Measurements from ENCODE around the gene CENATAC. TPM values are rescaled to one million over a fixed set of nuclear protein-coding genes. Genes with fewer than 3 reads are reported as not detected.
"Not testable (repeated sequence)": the region's sequence is repeated elsewhere in the genome, so short reads cannot be mapped to it uniquely, and the experiment has no call there.

The CENATAC gene
- total and polyA plus RNA-seq, 2 experiments from 2014 or later = 24.5 to 26.2 TPM

- WGBS (ENCODE audit: low lambda C conversion rate, missing lambda C conversion rate) = 88% methylated on average over 14 of the region's 14 CpGs
- TF ChIP-seq EZH2 (IDR thresholded peaks at IDR 0.05; ENCODE audit: borderline replicate concordance) (no peak), EZH2phosphoT487 (IDR thresholded peaks at IDR 0.05; ENCODE audit: low read depth, severe bottlenecking, unreplicated experiment) (no peak), CTCF (IDR thresholded peaks at IDR 0.05; ENCODE audit: poor library complexity) (no peak)
- H3K27ac ChIP-seq = peak overlapping the region; percentile 86
- no peaks in the 10 kb centered on the region for H3K27me3 ChIP-seq
- H3K4me2 ChIP-seq = peak overlapping the region; percentile 87
- H3K9me3 ChIP-seq (ENCODE audit: low read depth) = no peaks in the 10 kb centered on the region
- no peak overlapping the region for H3K4me3 ChIP-seq
- no peaks in the 10 kb centered on the region for H3K9me2 ChIP-seq (replicated peaks; ENCODE audit: insufficient read depth)
- H3K79me2 ChIP-seq = peaks cover 62% of the 10 kb centered on the region
- peaks cover 27% of the 10 kb centered on the region for H3K4me1 ChIP-seq (ENCODE audit: insufficient read depth)
- peaks cover 7% of the 10 kb centered on the region for H4K20me1 ChIP-seq (ENCODE audit: insufficient read depth, poor library complexity, severe bottlenecking)
- H2AFZ ChIP-seq = no peak overlapping the region
- DNase-seq (ENCODE audit: low spot score) = no peak
- H3K36me3 ChIP-seq (replicated peaks; ENCODE audit: insufficient read depth, low read depth) = no peaks in the 10 kb centered on the region
These were observed 18.5 kb downstream of the CENATAC start for GRCh38 chr11:119016216-119017009.

- H3K27me3 ChIP-seq; H3K9me2 ChIP-seq (replicated peaks; ENCODE audit: insufficient read depth); H3K9me3 ChIP-seq (ENCODE audit: low read depth); H4K20me1 ChIP-seq (ENCODE audit: insufficient read depth, poor library complexity, severe bottlenecking); H3K36me3 ChIP-seq (replicated peaks; ENCODE audit: insufficient read depth, low read depth); DNase-seq (ENCODE audit: low spot score); H2AFZ ChIP-seq: not testable (repeated sequence)
- H3K4me3 ChIP-seq = peak overlapping the region; percentile 56
- H3K4me2 ChIP-seq = peak overlapping the region; percentile 87
- peaks cover 34% of the 10 kb centered on the region for H3K4me1 ChIP-seq (ENCODE audit: insufficient read depth)
- H3K79me2 ChIP-seq = peaks cover 62% of the 10 kb centered on the region
- WGBS (ENCODE audit: low lambda C conversion rate, missing lambda C conversion rate) = 7% methylated on average over 10 of the region's 10 CpGs
- H3K27ac ChIP-seq = peak overlapping the region; percentile 86
These were observed 19.4 kb downstream of the CENATAC start for GRCh38 chr11:119017377-119017776.

- Histone ChIP-seq H3K9me3 (ENCODE audit: low read depth) (no peaks in the 10 kb centered on the region), H3K36me3 (replicated peaks; ENCODE audit: insufficient read depth, low read depth) (no peaks in the 10 kb centered on the region), H3K27ac (peak within 1 kb of the TSS; percentile 86), H3K9me2 (replicated peaks; ENCODE audit: insufficient read depth) (no peaks in the 10 kb centered on the region), H3K27me3 (no peaks in the 10 kb centered on the region), H3K4me2 (peak within 1 kb of the TSS; percentile 91), H3K79me2 (peaks cover 64% of the 10 kb centered on the region), H3K4me3 (peak within 1 kb of the TSS; percentile 56), H3K4me1 (ENCODE audit: insufficient read depth) (peaks cover 35% of the 10 kb centered on the region), H2AFZ (peak within 1 kb of the TSS; percentile 58), H4K20me1 (ENCODE audit: insufficient read depth, poor library complexity, severe bottlenecking) (peaks cover 7% of the 10 kb centered on the region)
- under 1% methylated on average over 58 of the region's 63 CpGs for WGBS (ENCODE audit: low lambda C conversion rate, missing lambda C conversion rate)
- DNase-seq (ENCODE audit: low spot score) = peak; percentile 97
- TF ChIP-seq CTCF (IDR thresholded peaks at IDR 0.05; ENCODE audit: poor library complexity) (no peak), EZH2phosphoT487 (IDR thresholded peaks at IDR 0.05; ENCODE audit: low read depth, severe bottlenecking, unreplicated experiment) (no peak), EZH2 (IDR thresholded peaks at IDR 0.05; ENCODE audit: borderline replicate concordance) (no peak)
These were observed 20.4 kb downstream of the CENATAC start, which contains the start of the genes RPS25 and TRAPPC4 for GRCh38 chr11:119018074-119018938. Gene RPS25 (minus strand): TSS chr11:119018343. CDS start chr11:119018284, 59 bp downstream. Gene TRAPPC4 (plus strand): TSS chr11:119018766. CDS start chr11:119018796, 30 bp downstream.

All from hepatocyte (in vitro differentiated cells).